A673 (cell line): Measurements from ENCODE around the gene MID1. TPM values are rescaled to one million over a fixed set of nuclear protein-coding genes. Genes with fewer than 3 reads are reported as not detected.

ENCODE experiments used
- BruUV-seq: library from RNA; stranded (reverse); fragments of 400-500 nt; replicated peaks from 2 replicates; lab custom pipeline; 2021; lab: Mats Ljungman, UMichigan
- CTCF ChIA-PET: fragments of 300-600 bp; sonication (Branson Sonifier 250); formaldehyde crosslinking; loops from one replicate; lab custom pipeline; 2022; ENCODE audit warnings: antibody characterized with exemption; lab: Charles Lee
- POLR2A ChIA-PET: fragments of 300-600 bp; sonication (Branson Sonifier 250); formaldehyde crosslinking; loops from one replicate; lab custom pipeline; 2022; ENCODE audit warnings: antibody characterized with exemption; ENCODE audit not compliant: low non-redundant PET; lab: Charles Lee
- DNase-seq: peaks from one replicate; pipeline ENCODE4 v3.0.0-alpha.2; 2015; ENCODE audit warnings: low spot score
- H3K27ac ChIP-seq: fragments of 200-600 bp; sonication (generic); 2 replicates; pipeline ENCODE4 v1.5.1; 2016; ENCODE audit warnings: mixed run types, low read depth, mild to moderate bottlenecking, mixed read lengths, antibody characterized with exemption, low read length; ENCODE audit not compliant: poor library complexity, severe bottlenecking
- H3K27me3 ChIP-seq: fragments of 200-600 bp; sonication (generic); replicated peaks from 2 replicates; pipeline ENCODE4 v1.6.1; 2017; ENCODE audit warnings: mixed run types, low read depth, mild to moderate bottlenecking, mixed read lengths, antibody characterized with exemption, low read length; ENCODE audit not compliant: insufficient read depth, poor library complexity
- H3K36me3 ChIP-seq: fragments of 200-600 bp; sonication (generic); 2 replicates; pipeline ENCODE4 v1.6.1; 2016; ENCODE audit warnings: mixed run types, mild to moderate bottlenecking, mixed read lengths, antibody characterized with exemption, low read length; ENCODE audit not compliant: insufficient read depth, poor library complexity, severe bottlenecking
- H3K4me1 ChIP-seq: fragments of 200-600 bp; sonication (generic); 2 replicates; pipeline ENCODE4 v1.6.1; 2017; ENCODE audit warnings: mixed run types, mild to moderate bottlenecking, mixed read lengths, antibody characterized with exemption, low read length; ENCODE audit not compliant: insufficient read depth, poor library complexity, severe bottlenecking
- H3K4me3 ChIP-seq: fragments of 200-600 bp; sonication (generic); 2 replicates; pipeline ENCODE4 v1.5.1; 2016; ENCODE audit warnings: low read depth, mixed run types, mild to moderate bottlenecking, mixed read lengths, low read length; ENCODE audit not compliant: poor library complexity, severe bottlenecking
- H3K9me3 ChIP-seq: fragments of 200-600 bp; sonication (generic); 2 replicates; pipeline ENCODE4 v1.6.1; 2016; ENCODE audit warnings: mixed run types, low read depth, mild to moderate bottlenecking, mixed read lengths, antibody characterized with exemption, low read length; ENCODE audit not compliant: poor library complexity, severe bottlenecking
- CTCF ChIP-seq: fragments of 300-800, 200-600 bp; sonication (generic); conservative IDR thresholded peaks from 2 replicates; pipeline ENCODE4 v1.5.1; 2017; ENCODE audit warnings: low read depth, mild to moderate bottlenecking, antibody characterized with exemption, low read length, moderate library complexity, mixed read lengths
- EZH2 ChIP-seq: fragments of 200-600 bp; sonication (generic); IDR thresholded peaks from 2 replicates; pipeline ENCODE4 v1.6.1; 2017; ENCODE audit warnings: borderline replicate concordance, low read depth, mild to moderate bottlenecking, mixed read lengths, antibody characterized with exemption, low read length; ENCODE audit not compliant: poor library complexity, severe bottlenecking
- intact Hi-C: fragments of 100-400 bp; cut with micrococcal nuclease; formaldehyde crosslinking; loops from one replicate; pipeline ENCODE4 v1.10.0; 2022; ENCODE audit not compliant: unreplicated experiment
- total RNA-seq: library from RNA; stranded (reverse); gene quantifications from 2 replicates; pipeline ENCODE4 v1.2.3, GENCODE V29; 2021

MID1 gene
- total RNA-seq, 1 experiment from 2014 or later, result 7.0 TPM

- no peaks in the 10 kb centered on the region for H3K27me3 ChIP-seq
- no peaks in the 10 kb centered on the region for H3K9me3 ChIP-seq
- DNase-seq, result no peak
- no peak overlapping the region for H3K4me3 ChIP-seq
- no peaks in the 10 kb centered on the region for H3K36me3 ChIP-seq
- ChIA-PET POLR2A (no interaction called here), CTCF (no interaction called here)
- BruUV-seq, result no TSS peak
- no peak overlapping the region for H3K27ac ChIP-seq
- no peaks in the 10 kb centered on the region for H3K4me1 ChIP-seq
- intact Hi-C loops, result no loop called here
- no peak for TF ChIP-seq CTCF
- TF ChIP-seq EZH2, result no peak
Observed at GRCh38 chrX:10480861-10481260, 139.5 kb downstream of the MID1 start.

GRCh38 chrX:10479508-10479907 is 140.9 kb downstream of the MID1 start:
- no peaks in the 10 kb centered on the region for H3K27me3 ChIP-seq
- H3K4me1 ChIP-seq, result no peaks in the 10 kb centered on the region
- CTCF ChIA-PET, result no interaction called here
- no peaks in the 10 kb centered on the region for H3K36me3 ChIP-seq
- H3K27ac ChIP-seq, result no peak overlapping the region
- intact Hi-C loops, result no loop called here
- H3K4me3 ChIP-seq, result no peak overlapping the region
- no peaks in the 10 kb centered on the region for H3K9me3 ChIP-seq
- POLR2A ChIA-PET, result interaction anchor here (0.8 kb wide), 1 partner anchor 18 kb away, joined by 4 read pairs; no protein-coding TSS in a partner anchor
- no peak for DNase-seq
- no TSS peak for BruUV-seq
- TF ChIP-seq EZH2, result no peak
- no peak for TF ChIP-seq CTCF

- ChIA-PET CTCF (no interaction called here), POLR2A (no interaction called here)
- no peaks in the 10 kb centered on the region for H3K27me3 ChIP-seq
- H3K27ac ChIP-seq, result no peak overlapping the region
- intact Hi-C loops, result no loop called here
- H3K9me3 ChIP-seq, result no peaks in the 10 kb centered on the region
- no peak overlapping the region for H3K4me3 ChIP-seq
- no peak for DNase-seq
- TF ChIP-seq EZH2, result no peak
- no peak for TF ChIP-seq CTCF
- no peaks in the 10 kb centered on the region for H3K4me1 ChIP-seq
- no peaks in the 10 kb centered on the region for H3K36me3 ChIP-seq
- BruUV-seq, result no TSS peak
Observed at GRCh38 chrX:10477525-10477924, 142.9 kb downstream of the MID1 start.
